Neuronal stem cell (in vitro differentiated cells): ENCODE measurements around the gene SLC17A9.

Source experiments
- DNase-seq: peaks from one replicate; pipeline ENCODE4 v3.0.0-alpha.2; 2013; ENCODE audit warnings: low spot score
- H2AFZ ChIP-seq: one replicate; pipeline ENCODE4 v1.6.1; 2013; ENCODE audit warnings: mild to moderate bottlenecking, low read length, inconsistent platforms
- H2AK5ac ChIP-seq: 2 replicates; pipeline ENCODE4 v1.6.1; 2013; ENCODE audit warnings: low read depth, mild to moderate bottlenecking, inconsistent platforms, low read length, moderate library complexity, mixed read lengths
- H2BK120ac ChIP-seq: 2 replicates; pipeline ENCODE4 v1.6.1; 2013; ENCODE audit warnings: low read depth, mild to moderate bottlenecking, inconsistent platforms, low read length, moderate library complexity, mixed read lengths
- H2BK12ac ChIP-seq: one replicate; pipeline ENCODE4 v1.6.1; 2013; ENCODE audit warnings: low read length, inconsistent platforms
- H2BK15ac ChIP-seq: 2 replicates; pipeline ENCODE4 v1.6.1; 2013; ENCODE audit warnings: mild to moderate bottlenecking, low read length, inconsistent platforms, mixed read lengths
- H2BK5ac ChIP-seq: one replicate; pipeline ENCODE4 v1.6.1; 2013; ENCODE audit warnings: inconsistent platforms, mild to moderate bottlenecking, low read length, moderate library complexity
- H3K14ac ChIP-seq: one replicate; pipeline ENCODE4 v1.6.1; 2013; ENCODE audit warnings: low read length, inconsistent platforms
- H3K18ac ChIP-seq: 2 replicates; pipeline ENCODE4 v1.6.1; 2013; ENCODE audit warnings: low read length, inconsistent platforms
- H3K23ac ChIP-seq: 2 replicates; pipeline ENCODE4 v1.6.1; 2013; ENCODE audit warnings: low read depth, mild to moderate bottlenecking, mixed read lengths, low read length, inconsistent platforms; ENCODE audit not compliant: poor library complexity
- H3K27ac ChIP-seq: replicated peaks from 3 replicates; pipeline ENCODE4 v1.5.1; 2013; ENCODE audit warnings: low read length, inconsistent platforms
- H3K27me3 ChIP-seq, 3 experiments: 2 replicates each; pipeline ENCODE4 v1.6.1; 2013; ENCODE audit warnings: low read length in 3 of 3, mild to moderate bottlenecking in 2 of 3, inconsistent platforms in 1 of 3, low read depth in 1 of 3, mixed read lengths in 1 of 3, moderate library complexity in 1 of 3; ENCODE audit not compliant: control insufficient read depth in 3 of 3, insufficient read depth in 3 of 3
- H3K36me3 ChIP-seq, 2 donors: replicated peaks in 1 of 2; 2 replicates each; pipeline ENCODE4 v1.6.1; 2013; ENCODE audit warnings: low read length in 2 of 2; ENCODE audit not compliant: control insufficient read depth in 2 of 2, insufficient read depth in 2 of 2
- H3K4ac ChIP-seq: 2 replicates; pipeline ENCODE4 v1.6.1; 2013; ENCODE audit warnings: inconsistent platforms, mild to moderate bottlenecking, low read length, moderate library complexity
- H3K4me1 ChIP-seq, 2 donors: 1 replicate in 1 of 2; 2 replicates in 1 of 2; pipeline ENCODE4 v1.6.1; 2013; ENCODE audit warnings: low read length in 2 of 2, low read depth in 1 of 2; ENCODE audit not compliant: control insufficient read depth in 2 of 2, insufficient read depth in 1 of 2
- H3K4me2 ChIP-seq: one replicate; pipeline ENCODE4 v1.6.1; 2013; ENCODE audit warnings: mild to moderate bottlenecking, low read length, inconsistent platforms; ENCODE audit not compliant: insufficient read depth, poor library complexity, severe bottlenecking
- H3K4me3 ChIP-seq, 2 donors: 2 replicates each; pipeline ENCODE4 v1.5.1; 2013; ENCODE audit warnings: low read length in 2 of 2, mild to moderate bottlenecking in 2 of 2, inconsistent platforms in 1 of 2, moderate library complexity in 1 of 2
- H3K79me1 ChIP-seq: one replicate; pipeline ENCODE4 v1.6.1; 2013; ENCODE audit warnings: low read depth, mild to moderate bottlenecking, inconsistent platforms, low read length, moderate library complexity
- H3K9ac ChIP-seq: one replicate; pipeline ENCODE4 v1.6.1; 2013; ENCODE audit warnings: mild to moderate bottlenecking, low read depth, low read length, inconsistent platforms; ENCODE audit not compliant: poor library complexity
- H3K9me3 ChIP-seq, 2 donors: replicated peaks in 1 of 2; 2 replicates each; pipeline versions ENCODE3 to v1.6.1; 2013; ENCODE audit warnings: low read length in 2 of 2, mild to moderate bottlenecking in 2 of 2, inconsistent platforms in 1 of 2, low read depth in 1 of 2, mixed read lengths in 1 of 2, moderate library complexity in 1 of 2; ENCODE audit not compliant: control insufficient read depth in 2 of 2, insufficient read depth in 1 of 2
- H4K8ac ChIP-seq: one replicate; pipeline ENCODE4 v1.6.1; 2013; ENCODE audit warnings: low read depth, mild to moderate bottlenecking, inconsistent platforms, low read length, moderate library complexity
- H4K91ac ChIP-seq: one replicate; pipeline ENCODE4 v1.6.1; 2013; ENCODE audit warnings: low read length, low read depth, mild to moderate bottlenecking, inconsistent platforms; ENCODE audit not compliant: poor library complexity
- WGBS, 2 donors: extraction: QIAGEN DNeasy Blood & Tissue Kit; methylation state at CpG; one replicate each; pipeline ENCODE4 v1.1.7; 2013; ENCODE audit warnings: missing lambda C conversion rate in 2 of 2, mixed read lengths in 1 of 2; ENCODE audit not compliant: insufficient read length in 2 of 2, insufficient replicate concordance in 1 of 2; ENCODE audit errors: extremely low coverage in 2 of 2; 5-methylcytosine and 5-hydroxymethylcytosine counted together

Gene SLC17A9

DNA sequence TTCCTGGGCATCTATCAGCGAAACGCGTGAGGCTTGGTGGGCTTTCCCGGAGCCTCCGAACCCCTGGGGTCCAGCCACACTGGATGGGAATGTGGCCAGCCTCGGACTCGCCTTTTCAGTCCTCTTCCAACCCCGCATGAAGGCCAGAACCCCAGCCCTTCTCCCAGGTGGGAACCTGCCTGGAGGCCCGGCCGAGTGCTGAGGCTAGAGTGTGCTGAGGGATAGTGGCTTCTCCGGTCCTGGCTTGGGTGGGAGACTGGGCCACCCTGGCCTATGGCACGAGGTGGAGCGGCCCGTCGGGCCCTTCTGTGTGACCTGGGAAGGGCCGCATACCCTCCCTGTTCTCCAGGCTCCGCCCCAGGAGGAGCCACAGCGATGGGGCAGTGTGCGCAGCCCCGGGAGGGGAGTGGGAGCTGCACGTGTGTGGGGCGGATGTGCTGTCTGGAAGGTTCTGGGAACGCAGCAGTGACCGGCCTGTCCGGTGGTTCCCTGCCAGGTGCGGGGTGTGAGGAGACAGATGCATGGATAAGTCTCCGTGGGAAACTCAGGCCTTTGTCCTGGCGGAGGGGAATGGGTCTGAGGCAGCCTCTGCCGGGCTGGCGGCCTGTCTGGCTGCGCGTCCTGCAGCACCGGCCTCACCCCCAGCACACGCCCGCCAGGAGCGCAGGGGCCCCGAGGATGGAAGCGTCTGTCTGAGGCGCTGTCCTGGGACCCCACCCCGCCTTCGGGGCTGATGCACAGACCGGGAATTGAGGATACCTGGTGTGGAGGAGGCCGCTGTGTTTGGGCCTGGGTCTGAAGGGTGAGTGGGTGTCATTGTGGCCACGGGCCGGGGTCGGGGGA lies 55.4 kb downstream of the SLC17A9 start:
- DNase-seq: no peak

GRCh38 chr20:63008541-63009044 lies 56.1 kb downstream of the SLC17A9 start:
- DNase-seq: no peak
- Histone ChIP-seq H3K27me3 (peaks cover 49 to 73% (median 60%) of the 10 kb centered on the region in 3 experiments), H4K91ac (no peak overlapping the region), H2BK12ac (peak overlapping the region; percentile 16), H3K14ac (peak overlapping the region; percentile 56), H3K79me1 (peaks cover 3% of the 10 kb centered on the region), H4K8ac (no peak overlapping the region), H2BK15ac (peak overlapping the region; percentile 89), H3K23ac (peak overlapping the region; percentile 94), H3K9me3 (peaks cover 4 to 12% of the 10 kb centered on the region in 2 donors), H3K36me3 (no peaks in the 10 kb centered on the region), H3K9ac (no peak overlapping the region), H3K4me3 (peak overlapping the region in 1 of 2 donors; percentile 14), H2AK5ac (peak overlapping the region; percentile 16), H2BK120ac (peak overlapping the region; percentile 64), H3K27ac (no peak overlapping the region), H3K4me1 (peaks cover 7 to 18% of the 10 kb centered on the region in 2 donors), H2AFZ (peak overlapping the region; percentile 45), H3K18ac (peak overlapping the region; percentile 85), H3K4me2 (peak overlapping the region; percentile 18), H2BK5ac (peak overlapping the region; percentile 60), H3K4ac (no peak overlapping the region)
- no CpG with 5 or more reads among the region's 21 CpGs for WGBS, 2 donors

More for the DNA sequence above, 55.4 kb downstream of the SLC17A9 start:
- peak overlapping the region; percentile 60 for H2BK5ac ChIP-seq
- no peaks in the 10 kb centered on the region for H3K36me3 ChIP-seq
- H3K4me3 ChIP-seq: no peak overlapping the region
- H4K91ac ChIP-seq: no peak overlapping the region
- peak overlapping the region; percentile 94 for H3K18ac ChIP-seq
- H2AFZ ChIP-seq: no peak overlapping the region
- WGBS, 2 donors: no CpG with 5 or more reads among the region's 46 CpGs
- H3K4me2 ChIP-seq: peak overlapping the region; percentile 3
- H2AK5ac ChIP-seq: peak overlapping the region; percentile 16
- peak overlapping the region; percentile 49 for H2BK12ac ChIP-seq
- H3K23ac ChIP-seq: peak overlapping the region; percentile 94
- no peak overlapping the region for H3K4ac ChIP-seq
- peaks cover 4 to 5% of the 10 kb centered on the region in 2 donors for H3K9me3 ChIP-seq
- peak overlapping the region; percentile 89 for H2BK15ac ChIP-seq
- H3K14ac ChIP-seq: peak overlapping the region; percentile 56
- peaks cover 52 to 80% (median 67%) of the 10 kb centered on the region in 3 experiments for H3K27me3 ChIP-seq
- H3K9ac ChIP-seq: peak overlapping the region; percentile 37
- no peak overlapping the region for H3K27ac ChIP-seq
- peak overlapping the region; percentile 9 for H4K8ac ChIP-seq
- H3K4me1 ChIP-seq: peaks cover 7 to 21% of the 10 kb centered on the region in 2 donors
- peak overlapping the region; percentile 64 for H2BK120ac ChIP-seq
- H3K79me1 ChIP-seq: peaks cover 3% of the 10 kb centered on the region

- peak overlapping the region; percentile 91 for H3K23ac ChIP-seq
- H3K9me3 ChIP-seq: peaks cover 8 to 17% of the 10 kb centered on the region in 2 donors
- no CpG with 5 or more reads among the region's 54 CpGs for WGBS, 2 donors
- peak; percentile 73 for DNase-seq
- H3K4ac ChIP-seq: no peak overlapping the region
- peaks cover 46 to 66% (median 54%) of the 10 kb centered on the region in 3 experiments for H3K27me3 ChIP-seq
- peak overlapping the region in 1 of 2 donors; percentile 13 for H3K4me3 ChIP-seq
- H2BK120ac ChIP-seq: no peak overlapping the region
- H3K36me3 ChIP-seq: no peaks in the 10 kb centered on the region
- peak overlapping the region; percentile 97 for H3K14ac ChIP-seq
- H3K79me1 ChIP-seq: peaks cover 3% of the 10 kb centered on the region
- peak overlapping the region; percentile 33 for H3K4me2 ChIP-seq
- peak overlapping the region; percentile 98 for H3K18ac ChIP-seq
- no peak overlapping the region for H3K9ac ChIP-seq
- H3K27ac ChIP-seq: no peak overlapping the region
- peak overlapping the region; percentile 41 for H2BK12ac ChIP-seq
- H3K4me1 ChIP-seq: peaks cover 7 to 22% of the 10 kb centered on the region in 2 donors
- peak overlapping the region; percentile 75 for H2BK5ac ChIP-seq
- peak overlapping the region; percentile 96 for H2BK15ac ChIP-seq
- H4K8ac ChIP-seq: peak overlapping the region; percentile 100
- H2AK5ac ChIP-seq: peak overlapping the region; percentile 99
- peak overlapping the region; percentile 53 for H4K91ac ChIP-seq
- peak overlapping the region; percentile 45 for H2AFZ ChIP-seq
These were observed 56.8 kb downstream of the SLC17A9 start for GRCh38 chr20:63009045-63009961.
